Measurements from ENCODE around the gene C8A.

Gene C8A

GRCh38 chr1:56852476-56852875 lies 2.1 kb upstream of the C8A start:
- Histone ChIP-seq H3K27me3 (ENCODE audit: insufficient read depth, low read length, poor library complexity) (no peaks in the 10 kb centered on the region), H3K9me3 (ENCODE audit: insufficient read depth, low read length, severe bottlenecking) (no peaks in the 10 kb centered on the region), H3K4me3 (ENCODE audit: low read depth in 1 of 2, low read length in 2 of 2) (no peak overlapping the region), H3K4me2 (ENCODE audit: insufficient read depth, low read length) (no peak overlapping the region), H4K20me1 (ENCODE audit: insufficient read depth, low read length) (no peaks in the 10 kb centered on the region), H3K9ac (ENCODE audit: low read depth, low read length) (no peak overlapping the region), H2AFZ (ENCODE audit: low read depth, low read length) (no peak overlapping the region), H3K4me1 (ENCODE audit: insufficient read depth, low read length) (no peaks in the 10 kb centered on the region), H3K36me3 (ENCODE audit: insufficient read depth, low read length) (no peaks in the 10 kb centered on the region), H3K79me2 (ENCODE audit: insufficient read depth, low read length) (no peaks in the 10 kb centered on the region), H3K27ac (ENCODE audit: low read length) (no peak overlapping the region)
- TF ChIP-seq EZH2 (IDR thresholded peaks at IDR 0.05; ENCODE audit: borderline replicate concordance, low read depth, low read length, severe bottlenecking): no peak
- TF ChIP-seq, protein P1, sequence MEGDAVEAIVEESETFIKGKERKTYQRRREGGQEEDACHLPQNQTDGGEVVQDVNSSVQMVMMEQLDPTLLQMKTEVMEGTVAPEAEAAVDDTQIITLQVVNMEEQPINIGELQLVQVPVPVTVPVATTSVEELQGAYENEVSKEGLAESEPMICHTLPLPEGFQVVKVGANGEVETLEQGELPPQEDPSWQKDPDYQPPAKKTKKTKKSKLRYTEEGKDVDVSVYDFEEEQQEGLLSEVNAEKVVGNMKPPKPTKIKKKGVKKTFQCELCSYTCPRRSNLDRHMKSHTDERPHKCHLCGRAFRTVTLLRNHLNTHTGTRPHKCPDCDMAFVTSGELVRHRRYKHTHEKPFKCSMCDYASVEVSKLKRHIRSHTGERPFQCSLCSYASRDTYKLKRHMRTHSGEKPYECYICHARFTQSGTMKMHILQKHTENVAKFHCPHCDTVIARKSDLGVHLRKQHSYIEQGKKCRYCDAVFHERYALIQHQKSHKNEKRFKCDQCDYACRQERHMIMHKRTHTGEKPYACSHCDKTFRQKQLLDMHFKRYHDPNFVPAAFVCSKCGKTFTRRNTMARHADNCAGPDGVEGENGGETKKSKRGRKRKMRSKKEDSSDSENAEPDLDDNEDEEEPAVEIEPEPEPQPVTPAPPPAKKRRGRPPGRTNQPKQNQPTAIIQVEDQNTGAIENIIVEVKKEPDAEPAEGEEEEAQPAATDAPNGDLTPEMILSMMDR (IDR thresholded peaks at IDR 0.05; ENCODE audit: borderline replicate concordance, extremely low read depth, low read length, poor library complexity, severe bottlenecking): no peak
- DNase-seq (no peak), ATAC-seq (ENCODE audit: insufficient read depth, low read depth) (no peak)

DNA sequence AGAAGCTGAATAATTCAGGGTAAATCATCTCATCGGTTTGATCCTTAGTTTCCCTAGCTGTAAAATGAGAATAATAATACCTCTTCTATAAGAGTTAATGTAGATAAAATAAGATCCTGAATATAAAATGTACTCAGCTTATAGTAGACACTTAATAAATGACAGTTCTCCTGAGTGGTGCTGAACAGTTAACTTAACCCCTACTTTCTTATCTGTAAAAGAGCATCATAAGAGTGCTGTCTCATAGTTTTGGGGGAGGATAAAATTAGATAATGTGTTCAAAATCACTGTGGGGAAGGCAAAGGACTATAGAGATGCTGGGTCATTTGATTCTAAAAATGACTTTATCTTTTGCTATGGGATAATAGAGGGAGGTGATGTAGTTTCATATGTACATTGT lies 593 bp downstream of the C8A start:
- ATAC-seq (ENCODE audit: insufficient read depth, low read depth): no peak
- no peak for DNase-seq
- Histone ChIP-seq H3K9me3 (ENCODE audit: insufficient read depth, low read length, severe bottlenecking) (no peaks in the 10 kb centered on the region), H3K4me1 (ENCODE audit: insufficient read depth, low read length) (no peaks in the 10 kb centered on the region), H3K27me3 (ENCODE audit: insufficient read depth, low read length, poor library complexity) (peaks cover under 1% of the 10 kb centered on the region), H3K4me3 (ENCODE audit: low read depth in 1 of 2, low read length in 2 of 2) (no peak overlapping the region), H2AFZ (ENCODE audit: low read depth, low read length) (no peak overlapping the region), H3K27ac (ENCODE audit: low read length) (no peak overlapping the region), H3K79me2 (ENCODE audit: insufficient read depth, low read length) (no peaks in the 10 kb centered on the region), H4K20me1 (ENCODE audit: insufficient read depth, low read length) (no peaks in the 10 kb centered on the region), H3K36me3 (ENCODE audit: insufficient read depth, low read length) (no peaks in the 10 kb centered on the region), H3K9ac (ENCODE audit: low read depth, low read length) (no peak overlapping the region), H3K4me2 (ENCODE audit: insufficient read depth, low read length) (no peak overlapping the region)
- TF ChIP-seq, protein P1 (IDR thresholded peaks at IDR 0.05; ENCODE audit: borderline replicate concordance, extremely low read depth, low read length, poor library complexity, severe bottlenecking): no peak
- TF ChIP-seq EZH2 (IDR thresholded peaks at IDR 0.05; ENCODE audit: borderline replicate concordance, low read depth, low read length, severe bottlenecking): no peak

GRCh38 chr1:56856186-56856585 lies 1.6 kb downstream of the C8A start:
- no peak overlapping the region for H3K27ac ChIP-seq (ENCODE audit: low read length)
- no peaks in the 10 kb centered on the region for H3K4me1 ChIP-seq (ENCODE audit: insufficient read depth, low read length)
- no peaks in the 10 kb centered on the region for H4K20me1 ChIP-seq (ENCODE audit: insufficient read depth, low read length)
- no peaks in the 10 kb centered on the region for H3K9me3 ChIP-seq (ENCODE audit: insufficient read depth, low read length, severe bottlenecking)
- peaks cover 4% of the 10 kb centered on the region for H3K27me3 ChIP-seq (ENCODE audit: insufficient read depth, low read length, poor library complexity)
- no peak overlapping the region for H3K4me3 ChIP-seq (ENCODE audit: low read depth in 1 of 2, low read length in 2 of 2)
- H3K79me2 ChIP-seq (ENCODE audit: insufficient read depth, low read length): no peaks in the 10 kb centered on the region
- no peak overlapping the region for H2AFZ ChIP-seq (ENCODE audit: low read depth, low read length)
- TF ChIP-seq, protein P1 (IDR thresholded peaks at IDR 0.05; ENCODE audit: borderline replicate concordance, extremely low read depth, low read length, poor library complexity, severe bottlenecking): no peak
- TF ChIP-seq EZH2 (IDR thresholded peaks at IDR 0.05; ENCODE audit: borderline replicate concordance, low read depth, low read length, severe bottlenecking): no peak
- DNase-seq: no peak
- H3K4me2 ChIP-seq (ENCODE audit: insufficient read depth, low read length): no peak overlapping the region
- H3K9ac ChIP-seq (ENCODE audit: low read depth, low read length): no peak overlapping the region
- no peak for ATAC-seq (ENCODE audit: insufficient read depth, low read depth)
- no peaks in the 10 kb centered on the region for H3K36me3 ChIP-seq (ENCODE audit: insufficient read depth, low read length)

- DNase-seq: no peak
- no peaks in the 10 kb centered on the region for H3K4me1 ChIP-seq (ENCODE audit: insufficient read depth, low read length)
- H2AFZ ChIP-seq (ENCODE audit: low read depth, low read length): no peak overlapping the region
- H3K79me2 ChIP-seq (ENCODE audit: insufficient read depth, low read length): no peaks in the 10 kb centered on the region
- no peak for ATAC-seq (ENCODE audit: insufficient read depth, low read depth)
- TF ChIP-seq EZH2 (IDR thresholded peaks at IDR 0.05; ENCODE audit: borderline replicate concordance, low read depth, low read length, severe bottlenecking): no peak
- TF ChIP-seq, protein P1 (IDR thresholded peaks at IDR 0.05; ENCODE audit: borderline replicate concordance, extremely low read depth, low read length, poor library complexity, severe bottlenecking): no peak
- peaks cover 6% of the 10 kb centered on the region for H3K27me3 ChIP-seq (ENCODE audit: insufficient read depth, low read length, poor library complexity)
- no peaks in the 10 kb centered on the region for H3K36me3 ChIP-seq (ENCODE audit: insufficient read depth, low read length)
- H4K20me1 ChIP-seq (ENCODE audit: insufficient read depth, low read length): no peaks in the 10 kb centered on the region
- H3K4me3 ChIP-seq (ENCODE audit: low read depth in 1 of 2, low read length in 2 of 2): no peak overlapping the region
- no peak overlapping the region for H3K27ac ChIP-seq (ENCODE audit: low read length)
- no peak overlapping the region for H3K9ac ChIP-seq (ENCODE audit: low read depth, low read length)
- H3K4me2 ChIP-seq (ENCODE audit: insufficient read depth, low read length): no peak overlapping the region
- H3K9me3 ChIP-seq (ENCODE audit: insufficient read depth, low read length, severe bottlenecking): no peaks in the 10 kb centered on the region
Observed at GRCh38 chr1:56859287-56859686, 4.7 kb downstream of the C8A start.

Data from DND-41 (cell line).